ENCODE measurements around the gene TINCR. TPM values are rescaled to one million over a fixed set of nuclear protein-coding genes. Genes with fewer than 3 reads are reported as not detected.

Gene TINCR
- total RNA-seq, 5 donors from 2014 or later (not counting 1 experiment from before 2014, with no cell fraction given) = 0.66 to 2.7 (median 1.9) TPM

- H3K4me1 ChIP-seq (ENCODE audit: control insufficient read depth in 1 of 2, extremely low read depth in 1 of 2, insufficient read depth in 2 of 2, low read length in 2 of 2) = no peaks in the 10 kb centered on the region
- H3K9me3 Mint-ChIP-seq = no peaks in the 10 kb centered on the region
- H3K4me1 Mint-ChIP-seq = no peaks in the 10 kb centered on the region
- peaks cover 2 to 46% of the 10 kb centered on the region in 2 experiments for H3K27me3 ChIP-seq (replicated peaks in 1 of 2; ENCODE audit: control insufficient read depth in 2 of 2, extremely low read depth in 1 of 2, insufficient read depth in 2 of 2, low read length in 1 of 2)
- no peak for DNase-seq
- ChIA-PET POLR2A (interaction anchor here in 1 of 2 donors (0.6 kb wide), 1 partner anchor 92 kb away, joined by 3 read pairs; no protein-coding TSS in a partner anchor), CTCF (no interaction called here)
- H3K27ac ChIP-seq (ENCODE audit: low read length) = no peak overlapping the region
- H3K36me3 ChIP-seq (ENCODE audit: control insufficient read depth in 2 of 2, extremely low read depth in 1 of 2, insufficient read depth in 1 of 2, low read length in 1 of 2) = no peaks in the 10 kb centered on the region
- H3K27me3 Mint-ChIP-seq = peaks cover 28% of the 10 kb centered on the region in 2 donors
- H3K9me3 ChIP-seq = no peaks in the 10 kb centered on the region
- ATAC-seq (replicated peaks in 1 of 4) = no peak
- no peak overlapping the region for H3K4me3 ChIP-seq (ENCODE audit: control insufficient read depth in 1 of 2, extremely low read depth in 1 of 2, low read length in 1 of 2)
- H3K4me3 Mint-ChIP-seq = no peak overlapping the region
- H3K36me3 Mint-ChIP-seq = no peaks in the 10 kb centered on the region
- H3K27ac Mint-ChIP-seq = no peak overlapping the region
- WGBS (ENCODE audit: insufficient coverage) = 79% methylated on average over 4 of the region's 6 CpGs
Measured at GRCh38 chr19:5526691-5527090, 41.1 kb downstream of the TINCR start.

GRCh38 chr19:5524081-5524480 lies 43.7 kb downstream of the TINCR start:
- H3K4me3 Mint-ChIP-seq = no peak overlapping the region
- POLR2A ChIA-PET = no interaction called here
- Histone ChIP-seq H3K9me3 (no peaks in the 10 kb centered on the region), H3K4me1 (ENCODE audit: control insufficient read depth in 1 of 2, extremely low read depth in 1 of 2, insufficient read depth in 2 of 2, low read length in 2 of 2) (no peaks in the 10 kb centered on the region), H3K36me3 (ENCODE audit: control insufficient read depth in 2 of 2, extremely low read depth in 1 of 2, insufficient read depth in 1 of 2, low read length in 1 of 2) (no peaks in the 10 kb centered on the region), H3K4me3 (ENCODE audit: control insufficient read depth in 1 of 2, extremely low read depth in 1 of 2, low read length in 1 of 2) (no peak overlapping the region), H3K27me3 (replicated peaks in 1 of 2; ENCODE audit: control insufficient read depth in 2 of 2, extremely low read depth in 1 of 2, insufficient read depth in 2 of 2, low read length in 1 of 2) (peaks cover 2 to 44% of the 10 kb centered on the region in 2 experiments), H3K27ac (ENCODE audit: low read length) (no peak overlapping the region)
- H3K9me3 Mint-ChIP-seq = peaks cover 0 to 5% (median 3%) of the 10 kb centered on the region in 3 donors
- CTCF ChIA-PET = no interaction called here
- H3K4me1 Mint-ChIP-seq = no peaks in the 10 kb centered on the region
- H3K36me3 Mint-ChIP-seq = no peaks in the 10 kb centered on the region
- ATAC-seq (replicated peaks in 1 of 4) = no peak
- WGBS (ENCODE audit: insufficient coverage) = 58% methylated on average over 5 of the region's 6 CpGs
- no peak for DNase-seq
- peaks cover 27 to 30% of the 10 kb centered on the region in 2 donors for H3K27me3 Mint-ChIP-seq
- no peak overlapping the region for H3K27ac Mint-ChIP-seq

DNA sequence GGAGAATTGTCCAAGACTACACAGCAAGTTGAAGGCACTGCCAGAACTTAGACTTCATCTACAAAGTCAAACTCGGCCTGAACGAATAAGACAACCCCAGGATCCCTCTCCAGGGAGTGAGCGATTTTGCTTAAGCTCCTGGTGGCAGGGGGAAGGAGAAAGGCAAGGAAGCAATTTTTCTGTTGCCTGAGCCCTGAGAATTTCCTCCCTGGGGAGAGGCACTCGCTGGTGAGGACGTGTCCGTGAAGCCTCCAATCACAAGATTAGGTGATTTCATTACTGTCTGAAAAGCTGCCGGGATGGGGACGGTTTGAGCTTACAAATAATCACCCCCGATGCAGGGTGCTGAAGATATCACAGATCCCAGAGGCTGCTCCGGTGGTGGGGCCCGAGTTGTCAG lies 45.6 kb downstream of the TINCR start:
- DNase-seq (no peak), ATAC-seq (replicated peaks in 1 of 4) (no peak)
- Histone ChIP-seq H3K4me3 (ENCODE audit: control insufficient read depth in 1 of 2, extremely low read depth in 1 of 2, low read length in 1 of 2) (no peak overlapping the region), H3K27ac (ENCODE audit: low read length) (no peak overlapping the region), H3K27me3 (replicated peaks in 1 of 2; ENCODE audit: control insufficient read depth in 2 of 2, extremely low read depth in 1 of 2, insufficient read depth in 2 of 2, low read length in 1 of 2) (peaks cover 2 to 47% of the 10 kb centered on the region in 2 experiments), H3K36me3 (ENCODE audit: control insufficient read depth in 2 of 2, extremely low read depth in 1 of 2, insufficient read depth in 1 of 2, low read length in 1 of 2) (no peaks in the 10 kb centered on the region), H3K4me1 (ENCODE audit: control insufficient read depth in 1 of 2, extremely low read depth in 1 of 2, insufficient read depth in 2 of 2, low read length in 2 of 2) (no peaks in the 10 kb centered on the region), H3K9me3 (no peaks in the 10 kb centered on the region)
- H3K27ac Mint-ChIP-seq = no peak overlapping the region
- ChIA-PET CTCF (interaction anchor here in 1 of 2 donors (0.7 kb wide), 1 partner anchor 56 kb away, joined by 4 read pairs; no protein-coding TSS in a partner anchor), POLR2A (no interaction called here)
- no peaks in the 10 kb centered on the region for H3K36me3 Mint-ChIP-seq
- peaks cover 29 to 38% of the 10 kb centered on the region in 2 donors for H3K27me3 Mint-ChIP-seq
- no peak overlapping the region for H3K4me3 Mint-ChIP-seq
- 76% methylated on average over 7 of the region's 11 CpGs for WGBS (ENCODE audit: insufficient coverage)
- peaks cover 0 to 5% (median 3%) of the 10 kb centered on the region in 3 donors for H3K9me3 Mint-ChIP-seq
- H3K4me1 Mint-ChIP-seq = no peaks in the 10 kb centered on the region

- H3K27ac ChIP-seq (ENCODE audit: low read length) = no peak overlapping the region
- DNase-seq = no peak
- peaks cover 2 to 42% of the 10 kb centered on the region in 2 experiments for H3K27me3 ChIP-seq (replicated peaks in 1 of 2; ENCODE audit: control insufficient read depth in 2 of 2, extremely low read depth in 1 of 2, insufficient read depth in 2 of 2, low read length in 1 of 2)
- Mint-ChIP-seq H3K36me3 (no peaks in the 10 kb centered on the region), H3K4me3 (no peak overlapping the region), H3K4me1 (no peaks in the 10 kb centered on the region), H3K27me3 (peaks cover 27 to 30% of the 10 kb centered on the region in 2 donors), H3K9me3 (peaks cover 6 to 21% (median 16%) of the 10 kb centered on the region in 3 donors), H3K27ac (no peak overlapping the region)
- H3K4me3 ChIP-seq (ENCODE audit: control insufficient read depth in 1 of 2, extremely low read depth in 1 of 2, low read length in 1 of 2) = no peak overlapping the region
- H3K9me3 ChIP-seq = no peaks in the 10 kb centered on the region
- ChIA-PET POLR2A (no interaction called here), CTCF (no interaction called here)
- ATAC-seq (replicated peaks in 1 of 4) = no peak
- H3K4me1 ChIP-seq (ENCODE audit: control insufficient read depth in 1 of 2, extremely low read depth in 1 of 2, insufficient read depth in 2 of 2, low read length in 2 of 2) = no peaks in the 10 kb centered on the region
- H3K36me3 ChIP-seq (ENCODE audit: control insufficient read depth in 2 of 2, extremely low read depth in 1 of 2, insufficient read depth in 1 of 2, low read length in 1 of 2) = no peaks in the 10 kb centered on the region
- no CpG with 5 or more reads among the region's 4 CpGs for WGBS (ENCODE audit: insufficient coverage)
Measured at GRCh38 chr19:5520501-5520900, 47.3 kb downstream of the TINCR start.

- Histone ChIP-seq H3K4me3 (ENCODE audit: control insufficient read depth in 1 of 2, extremely low read depth in 1 of 2, low read length in 1 of 2) (no peak overlapping the region), H3K36me3 (ENCODE audit: control insufficient read depth in 2 of 2, extremely low read depth in 1 of 2, insufficient read depth in 1 of 2, low read length in 1 of 2) (no peaks in the 10 kb centered on the region), H3K27ac (ENCODE audit: low read length) (no peak overlapping the region), H3K4me1 (ENCODE audit: control insufficient read depth in 1 of 2, extremely low read depth in 1 of 2, insufficient read depth in 2 of 2, low read length in 2 of 2) (no peaks in the 10 kb centered on the region), H3K9me3 (no peaks in the 10 kb centered on the region), H3K27me3 (replicated peaks in 1 of 2; ENCODE audit: control insufficient read depth in 2 of 2, extremely low read depth in 1 of 2, insufficient read depth in 2 of 2, low read length in 1 of 2) (peaks cover 2 to 41% of the 10 kb centered on the region in 2 experiments)
- ATAC-seq (replicated peaks in 1 of 4) (no peak), DNase-seq (no peak)
- Mint-ChIP-seq H3K4me3 (no peak overlapping the region), H3K9me3 (peaks cover 6 to 22% (median 18%) of the 10 kb centered on the region in 3 donors), H3K4me1 (no peaks in the 10 kb centered on the region), H3K36me3 (no peaks in the 10 kb centered on the region), H3K27ac (no peak overlapping the region), H3K27me3 (peaks cover 21% of the 10 kb centered on the region in 2 donors)
- ChIA-PET POLR2A (no interaction called here), CTCF (no interaction called here)
- WGBS (ENCODE audit: insufficient coverage) = 60% methylated on average over 2 of the region's 4 CpGs
Measured at GRCh38 chr19:5519076-5519475, 48.7 kb downstream of the TINCR start.

GRCh38 chr19:5515737-5516136 lies 52.0 kb downstream of the TINCR start:
- no peaks in the 10 kb centered on the region for H3K4me1 Mint-ChIP-seq
- no peak overlapping the region for H3K4me3 Mint-ChIP-seq
- ChIA-PET POLR2A (no interaction called here), CTCF (no interaction called here)
- Histone ChIP-seq H3K4me1 (ENCODE audit: control insufficient read depth in 1 of 2, extremely low read depth in 1 of 2, insufficient read depth in 2 of 2, low read length in 2 of 2) (no peaks in the 10 kb centered on the region), H3K36me3 (ENCODE audit: control insufficient read depth in 2 of 2, extremely low read depth in 1 of 2, insufficient read depth in 1 of 2, low read length in 1 of 2) (no peaks in the 10 kb centered on the region), H3K9me3 (no peaks in the 10 kb centered on the region), H3K27me3 (replicated peaks in 1 of 2; ENCODE audit: control insufficient read depth in 2 of 2, extremely low read depth in 1 of 2, insufficient read depth in 2 of 2, low read length in 1 of 2) (peaks cover 0 to 25% of the 10 kb centered on the region in 2 experiments), H3K27ac (ENCODE audit: low read length) (no peak overlapping the region), H3K4me3 (ENCODE audit: control insufficient read depth in 1 of 2, extremely low read depth in 1 of 2, low read length in 1 of 2) (no peak overlapping the region)
- WGBS (ENCODE audit: insufficient coverage) = 88% methylated on average over 3 of the region's 5 CpGs
- DNase-seq (no peak), ATAC-seq (replicated peaks in 1 of 4) (no peak)
- H3K9me3 Mint-ChIP-seq = peaks cover 6 to 22% (median 21%) of the 10 kb centered on the region in 3 donors
- peaks cover 15 to 21% of the 10 kb centered on the region in 2 donors for H3K27me3 Mint-ChIP-seq
- H3K36me3 Mint-ChIP-seq = no peaks in the 10 kb centered on the region
- H3K27ac Mint-ChIP-seq = no peak overlapping the region

DNA sequence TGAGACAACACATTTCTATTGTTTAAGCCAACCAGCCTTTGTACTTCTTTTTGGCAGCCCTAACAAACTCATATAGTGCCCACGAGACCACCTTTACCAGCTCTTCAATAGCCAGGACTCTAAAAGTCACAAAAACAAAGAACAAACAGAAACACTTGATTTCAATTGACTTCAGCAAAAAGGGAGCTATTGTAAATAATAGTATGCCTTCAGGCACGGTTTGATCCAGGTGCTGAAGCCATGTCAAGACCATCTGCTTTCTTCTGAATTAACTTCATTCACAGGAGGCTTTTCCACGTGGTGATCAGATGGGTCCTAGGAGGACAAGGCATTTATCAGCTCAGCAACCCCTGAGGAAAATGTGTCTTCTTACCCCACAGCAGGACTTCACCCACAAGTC lies 53.8 kb downstream of the TINCR start:
- ChIA-PET POLR2A (no interaction called here), CTCF (no interaction called here)
- Mint-ChIP-seq H3K36me3 (no peaks in the 10 kb centered on the region), H3K9me3 (peaks cover 6 to 18% (median 17%) of the 10 kb centered on the region in 3 donors), H3K4me1 (no peaks in the 10 kb centered on the region), H3K27ac (no peak overlapping the region), H3K27me3 (peaks cover 17 to 19% of the 10 kb centered on the region in 2 donors), H3K4me3 (no peak overlapping the region)
- Histone ChIP-seq H3K4me3 (ENCODE audit: control insufficient read depth in 1 of 2, extremely low read depth in 1 of 2, low read length in 1 of 2) (no peak overlapping the region), H3K9me3 (no peaks in the 10 kb centered on the region), H3K27ac (ENCODE audit: low read length) (no peak overlapping the region), H3K27me3 (replicated peaks in 1 of 2; ENCODE audit: control insufficient read depth in 2 of 2, extremely low read depth in 1 of 2, insufficient read depth in 2 of 2, low read length in 1 of 2) (peaks cover 0 to 21% of the 10 kb centered on the region in 2 experiments), H3K36me3 (ENCODE audit: control insufficient read depth in 2 of 2, extremely low read depth in 1 of 2, insufficient read depth in 1 of 2, low read length in 1 of 2) (no peaks in the 10 kb centered on the region), H3K4me1 (ENCODE audit: control insufficient read depth in 1 of 2, extremely low read depth in 1 of 2, insufficient read depth in 2 of 2, low read length in 2 of 2) (no peaks in the 10 kb centered on the region)
- DNase-seq (no peak), ATAC-seq (replicated peaks in 1 of 4) (no peak)
- WGBS (ENCODE audit: insufficient coverage) = 55% methylated on average over 3 of the region's 3 CpGs
